Right ventricle myocardium inferior (tissue), 1 donor: ENCODE measurements around the gene ZNF441. TPM values are rescaled to one million over a fixed set of nuclear protein-coding genes. Genes with fewer than 3 reads are reported as not detected.
A peak's percentile ranks its signal among the peaks of the same experiment; 100 is the strongest.
"Not testable (repeated sequence)": the region's sequence is repeated elsewhere in the genome, so short reads cannot be mapped to it uniquely, and the experiment has no call there.

Source experiments
- ATAC-seq: fragments of 200-7000 bp; cut with Tn5 transposase; one replicate; pipeline ENCODE4 v1.9.1; 2020; ENCODE audit warnings: mild to moderate bottlenecking, moderate library complexity
- DNase-seq: peaks from one replicate; pipeline ENCODE4 v3.0.0; 2021; ENCODE audit errors: missing footprints
- intact Hi-C: fragments of 100-400 bp; cut with DNase I; formaldehyde crosslinking; loops from one replicate; pipeline ENCODE4 v1.11.0; 2022
- total RNA-seq: library from RNA; stranded (reverse); fragmentation: NEBNext Ultra II Directional; extraction: Animal tissue kit (Norgen Biotek cat#: 25700); gene quantifications from one replicate; pipeline ENCODE4 v1.2.1, GENCODE V29; 2021
- donor health status: DM: no; HTN: yes; CAD: no; lungs with severe emphysema.

ZNF441 gene
- total RNA-seq, 1 donor from 2014 or later = 4.2 TPM

GRCh38 chr19:11767633-11768133 lies 883 bp downstream of the ZNF441 start:
- intact Hi-C loops = loop anchor here (10.0 kb wide), 1 partner anchor 847 kb away; the partner anchor contains the start of genes ZNF490 and ZNF791
- ATAC-seq (no peak), DNase-seq (peak; percentile 66)

- DNase-seq = no peak
- no peak for ATAC-seq
- intact Hi-C loops = loop anchor here (10.0 kb wide), 1 partner anchor 845 kb away; the partner anchor contains the start of genes ZNF490 and ZNF791
Measured at GRCh38 chr19:11769995-11770394, 3.2 kb downstream of the ZNF441 start.

- intact Hi-C loops, DNase-seq, ATAC-seq: not testable (repeated sequence)
Measured at GRCh38 chr19:11771520-11771919, 4.7 kb downstream of the ZNF441 start.

- intact Hi-C loops, DNase-seq, ATAC-seq: not testable (repeated sequence)
Measured at GRCh38 chr19:11776669-11777068, 9.9 kb downstream of the ZNF441 start.

GRCh38 chr19:11780431-11781020 lies 13.7 kb downstream of the ZNF441 start:
- intact Hi-C loops = no loop called here
- ATAC-seq (no peak), DNase-seq (no peak)

GRCh38 chr19:11781295-11782057 lies 14.7 kb downstream of the ZNF441 start:
- ATAC-seq = no peak
- no peak for DNase-seq
- intact Hi-C loops = no loop called here

- ATAC-seq (no peak), DNase-seq (no peak)
- intact Hi-C loops = no loop called here
Measured at GRCh38 chr19:11783767-11784166, 17.0 kb downstream of the ZNF441 start.

GRCh38 chr19:11784356-11784755 lies 17.6 kb downstream of the ZNF441 start:
- ATAC-seq (no peak), DNase-seq (no peak)
- intact Hi-C loops = no loop called here

- intact Hi-C loops = loop anchor here (5.0 kb wide), 1 partner anchor 115 kb away; no protein-coding TSS in a partner anchor
- DNase-seq = no peak
- ATAC-seq = no peak
Measured at GRCh38 chr19:11787536-11787935, 20.7 kb downstream of the ZNF441 start.

GRCh38 chr19:11792942-11793341 lies 26.1 kb downstream of the ZNF441 start:
- DNase-seq (no peak), ATAC-seq (no peak)
- intact Hi-C loops = no loop called here

GRCh38 chr19:11797491-11797890 lies 30.7 kb downstream of the ZNF441 start:
- peak; percentile 88 for DNase-seq
- ATAC-seq = peak; percentile 95
- intact Hi-C loops = loop anchor here (1.0 to 5.0 kb wide), 3 partner anchors 85 to 343 kb away; partner anchors contain the start of gene ZNF20

GRCh38 chr19:11798391-11799330 lies 31.9 kb downstream of the ZNF441 start, which contains the start of gene ZNF491:
Gene ZNF491 (plus strand): TSS chr19:11798523. CDS start chr19:11805954, 7,431 bp downstream.
- ATAC-seq (peak; percentile 99), DNase-seq (peak; percentile 94)
- intact Hi-C loops = loop anchor here (2.0 to 5.0 kb wide), 2 partner anchors 14 to 84 kb away; no protein-coding TSS in a partner anchor

- ATAC-seq (no peak), DNase-seq (no peak)
- intact Hi-C loops = no loop called here
Measured at GRCh38 chr19:11806354-11807098, 39.7 kb downstream of the ZNF441 start.

GRCh38 chr19:11807099-11807380 lies 40.2 kb downstream of the ZNF441 start:
- DNase-seq = no peak
- ATAC-seq = no peak
- intact Hi-C loops = no loop called here

- intact Hi-C loops = loop anchor here (2.0 kb wide), 1 partner anchor 15 kb away; the partner anchor contains the start of gene ZNF491
- DNase-seq (no peak), ATAC-seq (peak; percentile 32)
Measured at GRCh38 chr19:11813703-11814028, 46.9 kb downstream of the ZNF441 start.

GRCh38 chr19:11814029-11814699 lies 47.4 kb downstream of the ZNF441 start, which contains the start of gene ZNF440:
Gene ZNF440 (plus strand): TSS chr19:11814273. CDS start chr19:11814448, 175 bp downstream.
- intact Hi-C loops = no loop called here
- peak; percentile 100 for ATAC-seq
- peak; percentile 97 for DNase-seq

GRCh38 chr19:11814700-11815035 lies 47.9 kb downstream of the ZNF441 start:
- ATAC-seq (no peak), DNase-seq (no peak)
- intact Hi-C loops = no loop called here
